Ascending aorta (tissue), 2 donors: Measurements from ENCODE around the gene HPD. TPM values are rescaled to one million over a fixed set of nuclear protein-coding genes. Genes with fewer than 3 reads are reported as not detected.

Experiments used
- DNase-seq, 2 donors: peaks; one replicate each; pipeline ENCODE4 v3.0.0-alpha.2; 2019; ENCODE audit warnings: low spot score in 2 of 2
- H3K27ac ChIP-seq, 2 donors: fragments of 200-600 bp; sonication (generic); one replicate each; pipeline ENCODE4 v1.5.1; 2016 to 2017; ENCODE audit warnings: mild to moderate bottlenecking in 1 of 2
- H3K27me3 ChIP-seq: fragments of 200-600 bp; sonication (generic); one replicate; pipeline ENCODE4 v1.5.1; 2017
- H3K36me3 ChIP-seq, 2 donors: fragments of 200-600 bp; sonication (generic); one replicate each; pipeline ENCODE4 v1.5.1; 2016
- H3K4me1 ChIP-seq, 2 donors: fragments of 200-600 bp; sonication (generic); one replicate each; pipeline ENCODE4 v1.5.1; 2016 to 2017; ENCODE audit warnings: mild to moderate bottlenecking in 1 of 2
- H3K4me3 ChIP-seq, 2 donors: fragments of 200-600 bp; sonication (generic); one replicate each; pipeline ENCODE4 v1.5.1; 2016 to 2017; ENCODE audit warnings: mild to moderate bottlenecking in 1 of 2
- H3K9me3 ChIP-seq, 2 donors: fragments of 200-600 bp; sonication (generic); one replicate each; pipeline ENCODE4 v1.5.1; 2016
- intact Hi-C: fragments of 100-400 bp; cut with DNase I; formaldehyde crosslinking; loops from one replicate; pipeline ENCODE4 v1.15.1; 2023
- total RNA-seq: library from RNA; depleted of rRNA; stranded (reverse); fragments of >200 nt; gene quantifications from one replicate; pipeline ENCODE4 v1.1.0, GENCODE V29; 2016
- TF ChIP-seq, protein P1 (sequence below), 3 experiments: fragments of 200-600 bp in 2 of 3; fragments of 450-650 bp in 1 of 3; sonication (generic) in 2 of 3; IDR thresholded peaks; one replicate each; pipeline ENCODE4 v1.5.1; 2016 to 2019; ENCODE audit warnings: antibody characterized with exemption in 3 of 3, mild to moderate bottlenecking in 1 of 3, moderate library complexity in 1 of 3

The HPD gene
- total RNA-seq, 1 donor from 2014 or later = 0.96 TPM

DNA sequence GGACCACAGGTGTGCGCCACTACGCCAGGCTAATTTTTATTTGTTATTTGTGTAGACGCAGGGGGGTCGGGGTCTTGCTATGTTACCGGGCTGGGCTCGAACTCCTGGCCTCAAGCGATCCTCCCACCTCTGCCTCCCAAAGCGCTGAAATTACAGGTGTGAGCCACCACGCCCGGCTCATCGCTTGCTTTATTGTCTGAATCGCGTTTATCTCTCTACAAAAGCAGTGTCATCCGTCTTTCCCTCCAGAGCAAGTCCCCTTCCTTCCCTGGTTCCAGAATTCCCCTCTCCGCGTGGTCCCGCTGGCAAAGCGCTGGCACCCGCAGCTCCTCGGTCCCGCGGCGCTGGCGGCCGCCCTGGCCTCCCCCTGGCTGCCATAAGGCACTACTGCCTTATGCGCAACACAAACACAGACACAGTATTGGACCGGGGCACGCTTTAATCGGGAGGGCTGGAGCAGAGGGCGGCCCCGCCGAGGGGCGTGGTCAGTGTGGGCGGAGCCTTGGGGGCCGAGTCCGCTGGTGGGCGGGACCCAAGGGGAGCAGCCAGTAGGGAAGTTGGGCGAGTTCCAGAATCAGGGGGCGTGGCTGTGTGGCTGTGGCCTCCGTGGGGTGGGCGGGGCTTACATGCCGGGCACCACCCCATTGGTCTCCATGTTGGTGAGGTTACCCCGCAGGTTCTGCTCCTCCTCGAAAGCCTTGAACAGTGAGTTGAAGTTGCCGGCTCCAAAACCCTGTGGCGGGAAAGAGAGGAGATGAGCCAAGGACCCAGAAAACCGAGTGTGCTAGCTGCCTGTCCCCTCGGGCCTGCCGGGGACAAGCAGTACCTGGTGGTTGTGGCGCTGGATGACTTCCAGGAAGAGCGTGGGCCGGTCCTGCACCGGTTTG, 19.3 kb downstream of the HPD start:
- Histone ChIP-seq H3K36me3 (no peaks in the 10 kb centered on the region), H3K27me3 (no peaks in the 10 kb centered on the region), H3K27ac (peak overlapping the region; percentile 22 to 70), H3K9me3 (no peaks in the 10 kb centered on the region), H3K4me3 (peak overlapping the region; percentile 63 to 87), H3K4me1 (peaks cover 0 to 11% of the 10 kb centered on the region in 2 donors)
- peak; percentile 97 to 100 for DNase-seq
- TF ChIP-seq, protein P1, sequence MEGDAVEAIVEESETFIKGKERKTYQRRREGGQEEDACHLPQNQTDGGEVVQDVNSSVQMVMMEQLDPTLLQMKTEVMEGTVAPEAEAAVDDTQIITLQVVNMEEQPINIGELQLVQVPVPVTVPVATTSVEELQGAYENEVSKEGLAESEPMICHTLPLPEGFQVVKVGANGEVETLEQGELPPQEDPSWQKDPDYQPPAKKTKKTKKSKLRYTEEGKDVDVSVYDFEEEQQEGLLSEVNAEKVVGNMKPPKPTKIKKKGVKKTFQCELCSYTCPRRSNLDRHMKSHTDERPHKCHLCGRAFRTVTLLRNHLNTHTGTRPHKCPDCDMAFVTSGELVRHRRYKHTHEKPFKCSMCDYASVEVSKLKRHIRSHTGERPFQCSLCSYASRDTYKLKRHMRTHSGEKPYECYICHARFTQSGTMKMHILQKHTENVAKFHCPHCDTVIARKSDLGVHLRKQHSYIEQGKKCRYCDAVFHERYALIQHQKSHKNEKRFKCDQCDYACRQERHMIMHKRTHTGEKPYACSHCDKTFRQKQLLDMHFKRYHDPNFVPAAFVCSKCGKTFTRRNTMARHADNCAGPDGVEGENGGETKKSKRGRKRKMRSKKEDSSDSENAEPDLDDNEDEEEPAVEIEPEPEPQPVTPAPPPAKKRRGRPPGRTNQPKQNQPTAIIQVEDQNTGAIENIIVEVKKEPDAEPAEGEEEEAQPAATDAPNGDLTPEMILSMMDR (IDR thresholded peaks at IDR 0.05) = peak; percentile 44 to 60 (median 44)
- intact Hi-C loops = loop anchor here (1.0 kb wide), 1 partner anchor 49 kb away; the partner anchor contains the start of gene PSMD9

DNA sequence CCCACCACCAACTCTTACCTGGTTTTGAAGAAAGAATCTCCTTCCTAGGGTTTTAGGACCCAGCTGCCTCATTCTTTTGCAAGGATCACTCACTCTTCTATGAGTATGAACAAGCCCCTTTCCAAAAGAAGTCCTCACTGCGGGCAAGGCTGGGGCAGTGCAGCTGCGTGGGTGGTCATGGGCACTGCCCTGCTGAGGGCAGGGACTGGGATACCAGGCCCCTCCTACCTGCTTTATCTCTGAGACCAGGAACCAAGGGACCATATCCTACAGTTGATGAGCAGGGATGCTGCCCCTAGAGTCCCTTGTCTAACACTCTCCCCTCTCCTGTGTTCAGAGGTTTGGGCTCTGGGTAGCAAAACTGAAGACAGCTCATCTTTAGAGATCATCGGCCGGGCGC, 20.5 kb downstream of the HPD start:
- TF ChIP-seq, protein P1 (IDR thresholded peaks at IDR 0.05) = no peak
- intact Hi-C loops = no loop called here
- H3K36me3 ChIP-seq = no peaks in the 10 kb centered on the region
- H3K4me1 ChIP-seq = peaks cover 0 to 11% of the 10 kb centered on the region in 2 donors
- no peaks in the 10 kb centered on the region for H3K27me3 ChIP-seq
- DNase-seq = no peak
- H3K4me3 ChIP-seq = no peak overlapping the region
- H3K27ac ChIP-seq = no peak overlapping the region
- no peaks in the 10 kb centered on the region for H3K9me3 ChIP-seq

DNA sequence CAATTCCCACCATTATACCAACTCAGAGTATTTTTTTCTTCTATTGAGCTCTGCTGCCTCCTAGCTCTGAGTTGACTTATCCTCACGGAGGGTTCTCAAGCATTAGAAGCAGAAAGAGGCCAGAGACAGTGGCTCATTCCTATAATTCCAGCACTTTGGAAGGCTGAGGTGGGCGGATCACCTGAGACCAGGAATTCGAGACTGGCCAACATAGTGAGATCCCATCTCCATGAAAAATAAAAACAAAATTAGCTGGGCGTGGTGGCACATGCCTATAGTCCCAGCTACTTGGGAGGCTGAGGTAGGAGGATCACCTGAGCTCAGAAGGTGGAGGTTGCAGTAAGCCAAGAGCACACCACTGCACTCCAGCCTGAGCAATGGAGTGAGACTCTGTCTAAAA, 21.0 kb downstream of the HPD start:
- DNase-seq = no peak
- TF ChIP-seq, protein P1 (IDR thresholded peaks at IDR 0.05) = no peak
- Histone ChIP-seq H3K4me1 (peaks cover 0 to 11% of the 10 kb centered on the region in 2 donors), H3K27ac (no peak overlapping the region), H3K9me3 (no peaks in the 10 kb centered on the region), H3K4me3 (no peak overlapping the region), H3K27me3 (no peaks in the 10 kb centered on the region), H3K36me3 (peaks cover 0 to 3% of the 10 kb centered on the region in 2 donors)
- intact Hi-C loops = no loop called here

DNA sequence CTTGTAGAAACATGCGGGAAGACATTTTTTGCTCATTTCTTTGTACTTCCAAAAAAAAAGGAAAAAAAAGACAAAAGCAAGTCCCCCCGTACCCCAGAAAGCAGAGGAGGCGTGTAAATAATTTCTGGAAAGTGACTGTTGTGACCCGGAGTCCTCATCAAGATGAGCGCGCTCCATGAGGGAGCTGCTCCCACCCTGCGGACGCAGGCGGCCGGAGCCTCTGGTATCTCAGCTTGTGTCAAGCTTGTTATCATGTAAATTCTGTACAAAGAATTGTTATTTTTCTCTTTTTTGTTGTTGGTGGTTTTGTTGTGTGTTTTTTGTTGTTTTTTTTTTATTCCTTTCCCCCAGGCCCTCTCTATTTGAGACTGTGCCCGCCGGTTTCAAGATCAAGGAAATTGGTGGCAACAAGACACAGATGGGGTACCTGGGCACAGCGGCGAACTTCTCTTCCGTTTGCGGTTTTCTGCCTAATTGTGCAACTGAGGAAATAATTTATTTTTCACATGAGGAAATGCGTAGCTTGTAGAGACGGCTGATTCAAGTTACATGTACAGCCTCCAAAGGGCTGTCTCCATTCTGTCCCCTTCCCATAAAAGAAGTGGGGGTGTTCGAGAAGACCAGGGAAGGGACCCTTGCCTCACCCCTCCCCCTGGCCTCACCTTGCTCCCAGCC, 27.0 kb downstream of the HPD start:
- Histone ChIP-seq H3K9me3 (no peaks in the 10 kb centered on the region), H3K27me3 (no peaks in the 10 kb centered on the region), H3K36me3 (peaks cover 52 to 55% of the 10 kb centered on the region in 2 donors), H3K27ac (no peak overlapping the region), H3K4me1 (no peaks in the 10 kb centered on the region), H3K4me3 (no peak overlapping the region)
- DNase-seq = no peak
- TF ChIP-seq, protein P1 (IDR thresholded peaks at IDR 0.05) = no peak
- intact Hi-C loops = no loop called here

DNA sequence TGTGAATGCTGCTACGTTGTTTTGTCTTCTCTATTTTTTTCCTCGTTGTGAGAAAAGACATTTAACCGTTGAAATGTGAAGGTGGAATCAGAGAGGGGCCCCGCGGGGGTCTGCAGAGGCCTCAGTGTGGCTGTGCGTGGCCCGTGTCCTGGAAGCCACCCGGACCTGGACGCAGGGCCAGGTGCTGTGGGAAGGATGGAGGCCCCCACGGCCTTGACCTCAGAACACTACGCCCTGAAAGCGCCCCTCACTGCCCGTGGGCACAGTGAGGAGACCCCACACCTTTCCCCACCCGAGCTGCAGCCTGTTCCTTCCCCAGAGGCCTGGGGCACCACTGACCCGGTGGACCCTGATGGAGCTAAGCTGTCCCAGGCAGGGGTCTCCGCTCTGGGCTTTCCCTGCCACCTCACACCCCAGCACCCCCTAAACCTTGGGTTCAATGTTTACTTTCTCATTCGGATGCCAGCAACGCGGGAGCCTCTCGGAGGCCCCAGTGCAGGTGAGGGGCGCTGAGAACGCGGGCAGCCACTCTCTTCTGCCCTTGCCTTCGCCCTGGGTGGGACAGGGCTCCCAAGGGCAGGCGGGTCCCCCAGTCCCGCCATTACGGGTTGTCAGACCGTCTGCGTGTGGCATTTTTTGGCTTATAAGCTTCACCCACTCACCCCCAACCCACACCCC, 27.9 kb downstream of the HPD start:
- H3K27me3 ChIP-seq = no peaks in the 10 kb centered on the region
- H3K27ac ChIP-seq = no peak overlapping the region
- H3K4me3 ChIP-seq = no peak overlapping the region
- H3K36me3 ChIP-seq = peaks cover 59 to 65% of the 10 kb centered on the region in 2 donors
- no peaks in the 10 kb centered on the region for H3K4me1 ChIP-seq
- H3K9me3 ChIP-seq = no peaks in the 10 kb centered on the region
- DNase-seq = no peak
- intact Hi-C loops = no loop called here
- TF ChIP-seq, protein P1 (IDR thresholded peaks at IDR 0.05) = no peak
